PC-3 (cell line): ENCODE data around the gene GPC3. TPM values are rescaled to one million over a fixed set of nuclear protein-coding genes. Genes with fewer than 3 reads are reported as not detected.

Source experiments
- ATAC-seq: fragments of 200-7000 bp; cut with Tn5 transposase; 2 replicates; pipeline ENCODE4 v1.9.1; 2020; ENCODE audit warnings: mild to moderate bottlenecking, moderate library complexity
- BruUV-seq: library from RNA; stranded (reverse); fragments of 400-500 nt; replicated peaks from 2 replicates; lab custom pipeline; 2021; lab: Mats Ljungman, UMichigan
- CTCF ChIA-PET: fragments of 300-600 bp; sonication (Branson Sonifier 250); formaldehyde crosslinking; loops from one replicate; lab custom pipeline; 2022; ENCODE audit warnings: antibody characterized with exemption; lab: Charles Lee
- POLR2A ChIA-PET: fragments of 300-600 bp; sonication (Branson Sonifier 250); formaldehyde crosslinking; loops from one replicate; lab custom pipeline; 2022; ENCODE audit warnings: antibody characterized with exemption; ENCODE audit not compliant: unreplicated experiment; lab: Charles Lee
- DNase-seq: peaks from one replicate; pipeline ENCODE4 v3.0.0-alpha.2; 2015
- H2AFZ ChIP-seq: fragments of 300-600 bp; sonication (generic); 2 replicates; pipeline ENCODE4 v1.6.0; 2016; ENCODE audit warnings: antibody characterized with exemption, low read length
- H3F3A ChIP-seq: fragments of 300-600 bp; sonication (generic); one replicate; pipeline ENCODE4 v1.6.0; 2017; ENCODE audit warnings: antibody characterized with exemption, low read length, control low read depth, mild to moderate bottlenecking; ENCODE audit not compliant: unreplicated experiment
- H3K27ac ChIP-seq: fragments of 300-600 bp; sonication (generic); 2 replicates; pipeline ENCODE4 v1.5.1; 2016; ENCODE audit warnings: mild to moderate bottlenecking, low read length
- H3K27me3 ChIP-seq: fragments of 300-600 bp; sonication (generic); 2 replicates; pipeline ENCODE4 v1.6.1; 2016; ENCODE audit warnings: low read length, mixed read lengths
- H3K36me3 ChIP-seq: fragments of 300-600 bp; sonication (generic); 2 replicates; pipeline ENCODE4 v1.6.1; 2016; ENCODE audit warnings: low read depth, mixed run types, low read length, mixed read lengths
- H3K4me1 ChIP-seq: fragments of 300-600 bp; sonication (generic); 2 replicates; pipeline ENCODE4 v1.5.1; 2016; ENCODE audit warnings: low read length; ENCODE audit not compliant: insufficient read depth
- H3K4me2 ChIP-seq: fragments of 300-600 bp; sonication (generic); 2 replicates; pipeline ENCODE4 v1.6.0; 2016; ENCODE audit warnings: low read length
- H3K4me3 ChIP-seq: fragments of 300-600 bp; sonication (generic); 2 replicates; pipeline ENCODE4 v1.5.1; 2016; ENCODE audit warnings: mild to moderate bottlenecking, low read length, mixed read lengths
- H3K79me2 ChIP-seq: fragments of 300-600 bp; sonication (generic); 2 replicates; pipeline ENCODE4 v1.6.1; 2017; ENCODE audit warnings: low read length, mixed read lengths
- H3K9ac ChIP-seq: fragments of 300-600 bp; sonication (generic); 2 replicates; pipeline ENCODE4 v1.6.0; 2016; ENCODE audit warnings: mild to moderate bottlenecking, low read length
- H3K9me2 ChIP-seq: fragments of 300-600 bp; sonication (generic); replicated peaks from 2 replicates; pipeline ENCODE4 v1.6.1; 2016; ENCODE audit warnings: mixed run types, low read length, mixed read lengths
- H3K9me3 ChIP-seq: fragments of 300-600 bp; sonication (generic); 2 replicates; pipeline ENCODE4 v1.6.1; 2016; ENCODE audit warnings: low read length, mixed read lengths
- H4K20me1 ChIP-seq: fragments of 300-600 bp; sonication (generic); 2 replicates; pipeline ENCODE4 v1.6.1; 2016; ENCODE audit warnings: low read length, mixed read lengths
- EZH2 ChIP-seq: fragments of 300-600 bp; sonication (generic); IDR thresholded peaks from one replicate; pipeline ENCODE4 v1.6.1; 2017; ENCODE audit warnings: antibody characterized with exemption, mild to moderate bottlenecking, low read length; ENCODE audit not compliant: unreplicated experiment
- EZH2phosphoT487 ChIP-seq: fragments of 300-600 bp; sonication (generic); IDR thresholded peaks from 2 replicates; pipeline ENCODE4 v1.6.1; 2018; ENCODE audit warnings: mild to moderate bottlenecking, antibody characterized with exemption, low read length, borderline replicate concordance
- intact Hi-C: fragments of 100-400 bp; cut with micrococcal nuclease; formaldehyde crosslinking; loops from 2 replicates; pipeline ENCODE4 v1.9.0; 2023
- total RNA-seq: library from RNA; depleted of rRNA; stranded (reverse); fragments of >200 nt; gene quantifications from 2 replicates; pipeline ENCODE4 v1.2.3, GENCODE V29; 2014
- TF ChIP-seq, protein P1 (sequence below): fragments of 300-600 bp; sonication (generic); conservative IDR thresholded peaks from 2 replicates; pipeline ENCODE4 v1.5.1; 2017; ENCODE audit warnings: antibody characterized with exemption, low read depth, mild to moderate bottlenecking, low read length

GPC3 gene
- total RNA-seq, 1 experiment from 2014 or later: not detected

DNA sequence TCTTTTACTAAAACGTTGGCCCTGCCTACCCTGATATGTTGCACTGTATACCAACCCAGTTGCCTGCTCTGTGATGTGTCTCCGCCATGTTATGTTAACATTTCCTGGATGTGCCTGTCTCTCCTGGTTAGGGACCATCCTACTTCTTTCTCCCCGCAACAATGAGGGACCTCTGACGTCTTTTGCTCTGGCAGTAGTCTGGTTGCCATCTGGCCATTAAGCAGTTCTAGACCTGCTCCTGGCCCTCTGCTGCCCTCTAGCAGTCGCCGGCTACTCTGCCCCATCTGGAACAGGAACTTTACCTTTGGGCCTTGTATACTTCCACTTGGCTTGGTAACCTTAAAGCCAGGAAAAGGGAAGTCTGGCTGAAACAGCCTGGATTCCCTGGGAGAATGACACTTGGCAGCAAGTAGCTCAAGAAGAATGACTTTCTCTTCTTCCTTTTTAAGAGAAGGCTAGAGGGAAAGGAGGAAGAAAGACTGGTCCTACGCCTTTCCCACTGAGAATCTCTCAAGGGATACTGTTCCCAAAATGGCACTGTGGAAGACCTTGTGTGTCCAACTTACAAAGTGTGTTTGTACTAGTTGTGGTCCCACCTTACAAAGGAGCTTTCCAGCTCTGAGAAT lies 63.5 kb downstream of the GPC3 start:
- Histone ChIP-seq H3K36me3 (no peaks in the 10 kb centered on the region), H2AFZ (no peak overlapping the region), H3K27me3 (peaks cover 5% of the 10 kb centered on the region; the same call in 1 of the 2 replicates), H3K9ac (no peak overlapping the region), H3K4me1 (no peaks in the 10 kb centered on the region), H3K4me3 (no peak overlapping the region), H3F3A (no peaks in the 10 kb centered on the region), H3K79me2 (no peaks in the 10 kb centered on the region), H4K20me1 (no peaks in the 10 kb centered on the region), H3K9me3 (no peaks in the 10 kb centered on the region), H3K9me2 (no peaks in the 10 kb centered on the region), H3K27ac (no peak overlapping the region), H3K4me2 (no peak overlapping the region)
- intact Hi-C loops: loop anchor here (1.0 kb wide), 1 partner anchor 130 kb away; no protein-coding TSS in a partner anchor
- ChIA-PET POLR2A (no interaction called here), CTCF (no interaction called here)
- DNase-seq (peak; percentile 50), ATAC-seq (peak; percentile 86)
- BruUV-seq: no TSS peak
- no peak for TF ChIP-seq EZH2phosphoT487
- TF ChIP-seq, protein P1, sequence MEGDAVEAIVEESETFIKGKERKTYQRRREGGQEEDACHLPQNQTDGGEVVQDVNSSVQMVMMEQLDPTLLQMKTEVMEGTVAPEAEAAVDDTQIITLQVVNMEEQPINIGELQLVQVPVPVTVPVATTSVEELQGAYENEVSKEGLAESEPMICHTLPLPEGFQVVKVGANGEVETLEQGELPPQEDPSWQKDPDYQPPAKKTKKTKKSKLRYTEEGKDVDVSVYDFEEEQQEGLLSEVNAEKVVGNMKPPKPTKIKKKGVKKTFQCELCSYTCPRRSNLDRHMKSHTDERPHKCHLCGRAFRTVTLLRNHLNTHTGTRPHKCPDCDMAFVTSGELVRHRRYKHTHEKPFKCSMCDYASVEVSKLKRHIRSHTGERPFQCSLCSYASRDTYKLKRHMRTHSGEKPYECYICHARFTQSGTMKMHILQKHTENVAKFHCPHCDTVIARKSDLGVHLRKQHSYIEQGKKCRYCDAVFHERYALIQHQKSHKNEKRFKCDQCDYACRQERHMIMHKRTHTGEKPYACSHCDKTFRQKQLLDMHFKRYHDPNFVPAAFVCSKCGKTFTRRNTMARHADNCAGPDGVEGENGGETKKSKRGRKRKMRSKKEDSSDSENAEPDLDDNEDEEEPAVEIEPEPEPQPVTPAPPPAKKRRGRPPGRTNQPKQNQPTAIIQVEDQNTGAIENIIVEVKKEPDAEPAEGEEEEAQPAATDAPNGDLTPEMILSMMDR: peak; percentile 78

DNA sequence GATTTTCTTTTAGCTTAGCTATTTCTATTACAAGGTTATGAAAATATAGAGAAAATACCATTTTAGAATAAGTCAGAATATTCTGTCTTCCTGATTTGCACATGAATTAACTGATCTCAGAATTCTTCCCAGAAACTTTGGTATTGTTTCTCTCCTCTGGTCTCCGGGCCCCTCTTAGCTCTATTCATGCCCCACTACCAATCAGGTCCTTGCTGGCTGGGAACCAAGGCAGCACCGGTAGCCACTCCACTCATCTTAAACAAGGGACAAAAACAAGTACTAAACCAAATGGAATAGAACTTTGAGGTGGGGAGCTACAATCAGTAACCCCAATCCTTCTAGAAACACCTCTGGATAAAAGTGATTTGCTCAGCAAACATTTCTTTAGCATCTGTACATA lies 64.3 kb downstream of the GPC3 start:
- Histone ChIP-seq H3K9me2 (no peaks in the 10 kb centered on the region), H3F3A (no peaks in the 10 kb centered on the region), H4K20me1 (no peaks in the 10 kb centered on the region), H3K4me2 (no peak overlapping the region), H3K27me3 (peaks cover 5% of the 10 kb centered on the region; the same call in 1 of the 2 replicates), H3K27ac (no peak overlapping the region), H2AFZ (no peak overlapping the region), H3K9me3 (no peaks in the 10 kb centered on the region), H3K79me2 (no peaks in the 10 kb centered on the region), H3K4me1 (no peaks in the 10 kb centered on the region), H3K4me3 (no peak overlapping the region), H3K9ac (no peak overlapping the region), H3K36me3 (no peaks in the 10 kb centered on the region)
- ChIA-PET CTCF (no interaction called here), POLR2A (no interaction called here)
- DNase-seq (no peak), ATAC-seq (no peak)
- BruUV-seq: no TSS peak
- intact Hi-C loops: no loop called here
- TF ChIP-seq, protein P1: no peak
- no peak for TF ChIP-seq EZH2phosphoT487
- TF ChIP-seq EZH2: no peak

DNA sequence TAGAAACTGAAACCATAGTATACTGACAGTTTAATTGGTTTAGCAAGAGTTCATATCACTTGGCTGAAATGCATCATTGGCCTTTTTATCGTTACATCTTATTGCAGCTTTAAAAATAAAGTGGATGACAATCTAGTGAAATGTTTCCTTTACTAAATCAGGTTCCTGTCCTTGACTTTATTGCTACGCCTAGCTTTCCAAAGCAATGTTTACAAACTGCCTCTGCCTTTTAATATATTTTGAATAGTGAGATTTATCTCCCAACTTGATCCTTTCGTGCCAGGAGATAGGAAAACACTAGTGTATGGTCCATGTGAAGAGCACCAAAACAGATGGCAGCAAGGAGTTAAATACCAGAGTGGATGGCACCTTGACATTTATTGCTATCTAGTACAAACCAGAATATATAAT lies 67.0 kb downstream of the GPC3 start:
- intact Hi-C loops: no loop called here
- no peaks in the 10 kb centered on the region for H4K20me1 ChIP-seq
- H3K27me3 ChIP-seq: peaks cover 5% of the 10 kb centered on the region; the same call in 1 of the 2 replicates
- POLR2A ChIA-PET: no interaction called here
- no peaks in the 10 kb centered on the region for H3F3A ChIP-seq
- H3K27ac ChIP-seq: no peak overlapping the region
- no peak overlapping the region for H3K9ac ChIP-seq
- no peak for ATAC-seq
- H3K79me2 ChIP-seq: no peaks in the 10 kb centered on the region
- no peaks in the 10 kb centered on the region for H3K4me1 ChIP-seq
- BruUV-seq: no TSS peak
- no peaks in the 10 kb centered on the region for H3K36me3 ChIP-seq
- TF ChIP-seq, protein P1: no peak
- TF ChIP-seq EZH2 (no peak), EZH2phosphoT487 (no peak)
- no peak overlapping the region for H3K4me2 ChIP-seq
- H3K4me3 ChIP-seq: no peak overlapping the region
- CTCF ChIA-PET: no interaction called here
- no peak overlapping the region for H2AFZ ChIP-seq
- no peaks in the 10 kb centered on the region for H3K9me3 ChIP-seq
- H3K9me2 ChIP-seq: no peaks in the 10 kb centered on the region
- no peak for DNase-seq
